WI38 (cell line): ENCODE results near the gene INPP5A.
A peak's percentile ranks its signal among the peaks of the same experiment; 100 is the strongest.

ENCODE experiments used
- H3K4me3 ChIP-seq: 2 replicates; pipeline ENCODE4 v1.5.1; 2011; ENCODE audit warnings: low read depth, mild to moderate bottlenecking, control low read depth, low read length
- CTCF ChIP-seq: IDR thresholded peaks from 2 replicates; pipeline ENCODE4 v1.5.1; 2012; ENCODE audit warnings: low read depth, mild to moderate bottlenecking, control low read depth, low read length

Gene INPP5A

GRCh38 chr10:132512052-132512442 is 25.5 kb upstream of the INPP5A start:
- TF ChIP-seq CTCF: no peak
- H3K4me3 ChIP-seq: no peak overlapping the region

- TF ChIP-seq CTCF: no peak
- H3K4me3 ChIP-seq: no peak overlapping the region
Measured at GRCh38 chr10:132512693-132513345, 24.8 kb upstream of the INPP5A start.

- H3K4me3 ChIP-seq: no peak overlapping the region
- TF ChIP-seq CTCF: no peak
Measured at GRCh38 chr10:132514821-132515520, 22.6 kb upstream of the INPP5A start.

- H3K4me3 ChIP-seq: no peak overlapping the region
- TF ChIP-seq CTCF: no peak
Measured at GRCh38 chr10:132515811-132516726, 21.5 kb upstream of the INPP5A start.

- H3K4me3 ChIP-seq: peak overlapping the region; percentile 16; the same call in 1 of the 2 replicates
- no peak for TF ChIP-seq CTCF
Measured at GRCh38 chr10:132516771-132517725, 20.5 kb upstream of the INPP5A start.

- no peak for TF ChIP-seq CTCF
- no peak overlapping the region for H3K4me3 ChIP-seq
Measured at GRCh38 chr10:132517951-132518521, 19.6 kb upstream of the INPP5A start.
